ENCODE data around the gene KLHL29. TPM values are rescaled to one million over a fixed set of nuclear protein-coding genes. Genes with fewer than 3 reads are reported as not detected.
A peak's percentile ranks its signal among the peaks of the same experiment; 100 is the strongest.

Gene KLHL29
- polyA plus RNA-seq, 2 donors, result 2.1 to 3.8 TPM

DNA sequence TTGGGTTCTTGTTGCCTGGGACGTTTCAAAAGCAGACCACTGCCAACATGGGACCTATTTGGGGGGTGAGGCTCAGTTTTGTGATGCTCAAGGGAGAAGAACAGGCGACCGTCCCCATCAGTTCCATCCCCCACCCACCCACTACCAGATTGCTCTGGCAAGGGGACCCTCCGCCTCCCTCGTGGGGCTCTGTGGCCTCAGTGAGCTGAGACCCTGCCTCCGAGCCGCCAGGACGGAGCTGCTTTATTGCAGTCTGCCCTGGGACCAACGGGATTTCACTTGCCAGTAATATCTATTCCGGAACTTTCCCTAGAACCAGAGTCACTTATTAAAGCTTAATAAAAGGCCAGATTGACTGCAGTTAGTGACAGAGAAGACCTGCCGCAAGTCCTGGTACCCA lies 146.3 kb downstream of the KLHL29 start:
- H3K4me3 ChIP-seq (ENCODE audit: low read depth in 1 of 2, low read length in 2 of 2), result no peak overlapping the region
- peak overlapping the region; percentile 25 to 37 for H3K27ac ChIP-seq (ENCODE audit: low read depth in 2 of 2, low read length in 1 of 2)
- peaks cover 4 to 13% of the 10 kb centered on the region in 2 donors for H3K4me1 ChIP-seq (ENCODE audit: control insufficient read depth in 2 of 2, insufficient read depth in 2 of 2, low read length in 1 of 2)
- H3K9me3 ChIP-seq (ENCODE audit: control insufficient read depth in 2 of 2, insufficient read depth in 1 of 2, low read depth in 1 of 2, low read length in 1 of 2), result no peaks in the 10 kb centered on the region
- H3K27me3 ChIP-seq (ENCODE audit: control insufficient read depth in 1 of 2, insufficient read depth in 2 of 2, low read length in 2 of 2), result no peaks in the 10 kb centered on the region
- 90 to 91% methylated on average over 11 of the region's 11 CpGs for WGBS, 2 donors
- no peaks in the 10 kb centered on the region for H3K36me3 ChIP-seq (ENCODE audit: control insufficient read depth in 2 of 2, insufficient read depth in 2 of 2, low read length in 1 of 2)

DNA sequence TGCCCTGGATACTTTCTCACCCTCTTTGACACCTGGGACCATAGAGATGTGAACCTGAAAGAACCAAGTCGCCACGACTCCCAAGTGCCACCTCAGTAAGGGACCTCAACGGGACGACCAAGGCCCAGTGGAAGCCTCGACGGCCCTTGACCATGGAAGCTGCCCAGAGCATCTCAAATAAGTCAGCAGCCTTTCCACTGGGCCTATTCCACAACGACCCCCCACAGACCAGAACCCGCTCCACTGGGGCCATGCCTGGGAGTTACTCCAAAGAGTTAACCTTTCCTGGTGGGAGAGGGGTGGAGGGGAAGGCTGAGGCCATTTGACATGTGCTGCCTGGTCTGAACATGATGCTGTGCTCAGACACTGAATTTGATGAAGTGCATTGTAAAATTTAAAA lies 146.9 kb downstream of the KLHL29 start:
- WGBS, 2 donors, result 78 to 83% methylated on average over 8 of the region's 8 CpGs
- Histone ChIP-seq H3K4me3 (ENCODE audit: low read depth in 1 of 2, low read length in 2 of 2) (no peak overlapping the region), H3K4me1 (ENCODE audit: control insufficient read depth in 2 of 2, insufficient read depth in 2 of 2, low read length in 1 of 2) (peaks cover 4 to 13% of the 10 kb centered on the region in 2 donors), H3K9me3 (ENCODE audit: control insufficient read depth in 2 of 2, insufficient read depth in 1 of 2, low read depth in 1 of 2, low read length in 1 of 2) (no peaks in the 10 kb centered on the region), H3K27me3 (ENCODE audit: control insufficient read depth in 1 of 2, insufficient read depth in 2 of 2, low read length in 2 of 2) (no peaks in the 10 kb centered on the region), H3K27ac (ENCODE audit: low read depth in 2 of 2, low read length in 1 of 2) (peak overlapping the region; percentile 51), H3K36me3 (ENCODE audit: control insufficient read depth in 2 of 2, insufficient read depth in 2 of 2, low read length in 1 of 2) (no peaks in the 10 kb centered on the region)

DNA sequence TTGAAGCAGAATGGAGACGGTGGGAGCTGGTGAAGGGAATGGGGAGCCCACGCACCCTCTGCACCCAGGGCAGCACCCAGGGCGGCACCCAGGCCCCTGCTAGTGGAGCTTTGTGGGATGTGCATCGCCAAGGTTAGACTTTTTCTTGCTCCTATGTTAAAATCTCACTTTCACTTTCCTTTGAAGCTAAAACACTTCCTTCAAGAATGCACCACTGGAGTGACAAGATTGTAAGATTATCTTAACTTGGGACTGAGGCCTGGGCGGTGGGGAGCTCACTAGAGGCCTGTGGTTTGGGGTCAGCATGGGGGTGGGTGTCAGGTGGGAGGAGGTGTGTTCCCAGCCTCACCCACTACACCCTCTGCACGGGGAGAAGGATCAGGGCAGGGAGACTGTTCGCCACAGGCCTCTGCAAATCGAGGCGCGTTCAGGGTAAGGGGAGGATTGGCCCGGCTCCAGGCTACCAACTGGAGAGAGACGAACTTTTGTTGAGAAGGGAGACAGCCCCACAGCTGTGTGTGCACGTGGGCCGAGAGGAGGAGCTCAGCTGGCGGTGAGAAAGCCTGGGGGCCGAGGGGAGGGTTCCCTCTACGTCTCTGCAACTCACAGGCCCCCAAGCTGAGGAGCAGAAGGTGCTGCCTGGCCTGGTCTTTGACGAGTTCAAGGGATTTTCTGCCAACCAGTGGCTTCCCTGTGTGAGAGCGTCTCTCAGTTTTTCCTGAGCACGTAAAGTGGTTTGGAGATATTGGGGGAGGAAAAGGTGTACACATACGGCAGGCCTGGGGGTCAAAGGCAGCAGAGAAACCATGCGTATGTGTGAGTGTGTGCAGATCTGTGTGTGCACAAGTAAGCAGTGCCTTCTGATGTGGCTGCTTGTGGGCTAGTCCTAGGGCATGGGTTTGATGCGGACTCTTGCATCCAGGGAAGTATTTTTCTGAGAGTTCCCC lies 147.7 kb downstream of the KLHL29 start:
- Histone ChIP-seq H3K4me3 (ENCODE audit: low read depth in 1 of 2, low read length in 2 of 2) (no peak overlapping the region), H3K4me1 (ENCODE audit: control insufficient read depth in 2 of 2, insufficient read depth in 2 of 2, low read length in 1 of 2) (peaks cover 4 to 10% of the 10 kb centered on the region in 2 donors), H3K27ac (ENCODE audit: low read depth in 2 of 2, low read length in 1 of 2) (peak overlapping the region; percentile 51 to 76), H3K36me3 (ENCODE audit: control insufficient read depth in 2 of 2, insufficient read depth in 2 of 2, low read length in 1 of 2) (no peaks in the 10 kb centered on the region), H3K9me3 (ENCODE audit: control insufficient read depth in 2 of 2, insufficient read depth in 1 of 2, low read depth in 1 of 2, low read length in 1 of 2) (no peaks in the 10 kb centered on the region), H3K27me3 (ENCODE audit: control insufficient read depth in 1 of 2, insufficient read depth in 2 of 2, low read length in 2 of 2) (no peaks in the 10 kb centered on the region)
- WGBS, 2 donors, result 40 to 41% methylated on average over 23 of the region's 23 CpGs

DNA sequence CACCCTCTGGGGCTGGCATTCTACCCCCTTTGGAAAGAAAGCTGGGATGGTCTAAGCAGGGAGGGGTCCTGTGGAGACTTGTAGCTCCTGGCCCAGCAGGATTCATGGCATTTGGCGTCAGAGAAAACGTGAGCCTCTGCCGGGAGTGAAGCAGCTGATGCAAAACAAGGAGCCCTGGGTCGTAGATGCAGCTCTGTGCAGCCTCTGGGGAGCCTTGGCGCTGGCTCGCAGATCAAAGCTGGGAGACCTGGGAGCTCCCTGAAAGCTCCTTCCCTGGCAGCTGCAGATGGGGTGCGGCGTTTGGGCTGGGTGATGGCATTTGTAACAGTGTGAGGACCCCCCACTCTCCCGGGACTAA lies 148.3 kb downstream of the KLHL29 start:
- Histone ChIP-seq H3K27ac (ENCODE audit: low read depth in 2 of 2, low read length in 1 of 2) (peak overlapping the region; percentile 51 to 76), H3K27me3 (ENCODE audit: control insufficient read depth in 1 of 2, insufficient read depth in 2 of 2, low read length in 2 of 2) (no peaks in the 10 kb centered on the region), H3K4me1 (ENCODE audit: control insufficient read depth in 2 of 2, insufficient read depth in 2 of 2, low read length in 1 of 2) (peaks cover 4 to 10% of the 10 kb centered on the region in 2 donors), H3K36me3 (ENCODE audit: control insufficient read depth in 2 of 2, insufficient read depth in 2 of 2, low read length in 1 of 2) (no peaks in the 10 kb centered on the region), H3K4me3 (ENCODE audit: low read depth in 1 of 2, low read length in 2 of 2) (no peak overlapping the region), H3K9me3 (ENCODE audit: control insufficient read depth in 2 of 2, insufficient read depth in 1 of 2, low read depth in 1 of 2, low read length in 1 of 2) (no peaks in the 10 kb centered on the region)
- WGBS, 2 donors, result 48 to 56% methylated on average over 9 of the region's 9 CpGs

DNA sequence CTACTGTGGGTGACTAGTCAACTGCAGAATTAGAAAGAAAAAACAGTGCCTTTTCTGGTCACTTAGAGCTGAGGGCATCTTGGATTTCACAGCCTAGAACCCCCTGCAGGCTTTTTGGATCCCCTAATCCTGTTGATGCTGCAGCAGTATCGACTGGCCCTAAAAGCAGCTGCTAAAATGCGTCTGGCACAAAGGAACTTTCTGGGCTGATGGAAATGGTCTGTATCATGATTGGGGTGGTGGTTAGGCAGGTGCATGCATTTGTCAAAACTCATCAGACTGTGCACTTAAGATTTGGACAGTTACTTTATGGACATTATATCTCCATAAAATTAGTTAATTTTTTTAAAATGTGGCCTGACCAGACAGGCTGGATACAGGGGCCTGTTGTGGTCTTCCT lies 149.8 kb downstream of the KLHL29 start:
- no peak overlapping the region for H3K4me3 ChIP-seq (ENCODE audit: low read depth in 1 of 2, low read length in 2 of 2)
- H3K36me3 ChIP-seq (ENCODE audit: control insufficient read depth in 2 of 2, insufficient read depth in 2 of 2, low read length in 1 of 2), result no peaks in the 10 kb centered on the region
- no peaks in the 10 kb centered on the region for H3K27me3 ChIP-seq (ENCODE audit: control insufficient read depth in 1 of 2, insufficient read depth in 2 of 2, low read length in 2 of 2)
- peaks cover 2 to 10% of the 10 kb centered on the region in 2 donors for H3K4me1 ChIP-seq (ENCODE audit: control insufficient read depth in 2 of 2, insufficient read depth in 2 of 2, low read length in 1 of 2)
- no peak overlapping the region for H3K27ac ChIP-seq (ENCODE audit: low read depth in 2 of 2, low read length in 1 of 2)
- H3K9me3 ChIP-seq (ENCODE audit: control insufficient read depth in 2 of 2, insufficient read depth in 1 of 2, low read depth in 1 of 2, low read length in 1 of 2), result no peaks in the 10 kb centered on the region
- WGBS, 2 donors, result 49 to 63% methylated on average over 2 of the region's 2 CpGs

DNA sequence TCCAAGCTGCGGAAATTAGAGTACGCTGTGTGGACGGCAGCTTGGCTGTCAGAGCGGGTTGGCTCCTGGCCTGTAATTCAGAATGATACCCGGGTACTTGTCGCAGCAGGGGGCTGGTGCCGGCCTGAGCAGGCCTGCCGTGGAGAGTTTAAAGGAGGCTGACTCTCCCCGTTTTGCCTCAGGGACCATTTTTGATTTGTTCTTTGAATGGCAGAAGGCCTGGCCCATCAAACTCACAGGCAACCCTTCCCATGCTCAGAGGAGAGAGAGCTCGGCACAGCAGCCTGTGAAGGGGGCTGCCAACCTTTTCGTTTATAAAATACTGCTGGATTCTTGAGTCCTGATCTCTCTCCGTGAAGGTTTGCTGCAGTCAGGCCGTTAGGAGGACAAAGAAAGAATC lies 151.3 kb downstream of the KLHL29 start:
- H3K36me3 ChIP-seq (ENCODE audit: control insufficient read depth in 2 of 2, insufficient read depth in 2 of 2, low read length in 1 of 2), result no peaks in the 10 kb centered on the region
- H3K4me3 ChIP-seq (ENCODE audit: low read depth in 1 of 2, low read length in 2 of 2), result no peak overlapping the region
- H3K27me3 ChIP-seq (ENCODE audit: control insufficient read depth in 1 of 2, insufficient read depth in 2 of 2, low read length in 2 of 2), result no peaks in the 10 kb centered on the region
- 55 to 70% methylated on average over 13 of the region's 13 CpGs for WGBS, 2 donors
- peak overlapping the region in 1 of 2 donors; percentile 27 for H3K27ac ChIP-seq (ENCODE audit: low read depth in 2 of 2, low read length in 1 of 2)
- peaks cover under 1 to 11% of the 10 kb centered on the region in 2 donors for H3K4me1 ChIP-seq (ENCODE audit: control insufficient read depth in 2 of 2, insufficient read depth in 2 of 2, low read length in 1 of 2)
- H3K9me3 ChIP-seq (ENCODE audit: control insufficient read depth in 2 of 2, insufficient read depth in 1 of 2, low read depth in 1 of 2, low read length in 1 of 2), result no peaks in the 10 kb centered on the region

DNA sequence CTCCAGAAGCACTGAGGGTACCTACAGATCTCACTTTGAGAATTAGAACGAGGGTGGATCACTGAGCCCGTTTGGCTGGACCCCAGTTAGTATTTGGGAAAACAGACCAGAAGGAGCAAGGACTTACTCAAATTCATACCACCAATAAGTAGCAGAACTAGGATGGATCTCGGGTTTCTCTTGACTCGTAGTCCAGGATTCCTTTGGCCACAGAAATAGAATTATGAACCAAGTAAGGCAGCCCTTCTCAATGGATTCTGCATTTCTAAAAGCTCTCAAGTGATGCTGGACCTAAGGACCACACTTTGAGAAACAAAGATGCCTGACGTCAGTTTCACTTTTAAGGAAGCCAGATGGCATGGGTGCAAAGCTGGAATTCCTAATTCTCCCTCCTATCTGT lies 153.0 kb downstream of the KLHL29 start:
- Histone ChIP-seq H3K36me3 (ENCODE audit: control insufficient read depth in 2 of 2, insufficient read depth in 2 of 2, low read length in 1 of 2) (no peaks in the 10 kb centered on the region), H3K4me3 (ENCODE audit: low read depth in 1 of 2, low read length in 2 of 2) (no peak overlapping the region), H3K27me3 (ENCODE audit: control insufficient read depth in 1 of 2, insufficient read depth in 2 of 2, low read length in 2 of 2) (no peaks in the 10 kb centered on the region), H3K27ac (ENCODE audit: low read depth in 2 of 2, low read length in 1 of 2) (no peak overlapping the region), H3K9me3 (ENCODE audit: control insufficient read depth in 2 of 2, insufficient read depth in 1 of 2, low read depth in 1 of 2, low read length in 1 of 2) (no peaks in the 10 kb centered on the region), H3K4me1 (ENCODE audit: control insufficient read depth in 2 of 2, insufficient read depth in 2 of 2, low read length in 1 of 2) (peaks cover 0 to 3% of the 10 kb centered on the region in 2 donors)
- WGBS, 2 donors, result 64 to 69% methylated on average over 5 of the region's 5 CpGs

DNA sequence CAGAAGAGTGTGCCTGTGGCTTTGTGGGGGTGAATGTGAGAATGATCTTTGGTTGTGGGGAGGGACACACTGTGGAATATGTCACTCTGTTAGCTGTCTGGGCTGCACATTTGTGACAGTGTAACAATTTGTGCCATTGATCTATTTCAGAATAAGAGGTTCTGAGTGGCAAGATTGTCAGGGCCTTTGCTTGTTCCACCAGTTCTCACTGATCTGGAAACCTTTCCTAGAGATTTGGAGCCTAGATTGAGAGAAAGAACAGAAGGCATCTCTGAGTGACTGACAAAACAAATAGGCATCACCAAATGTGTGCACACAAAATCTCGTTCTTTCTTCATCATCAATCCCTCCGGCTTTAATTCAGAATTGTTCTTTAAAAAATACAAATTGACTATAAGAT lies 153.6 kb downstream of the KLHL29 start:
- Histone ChIP-seq H3K4me1 (ENCODE audit: control insufficient read depth in 2 of 2, insufficient read depth in 2 of 2, low read length in 1 of 2) (peaks cover 0 to 2% of the 10 kb centered on the region in 2 donors), H3K9me3 (ENCODE audit: control insufficient read depth in 2 of 2, insufficient read depth in 1 of 2, low read depth in 1 of 2, low read length in 1 of 2) (no peaks in the 10 kb centered on the region), H3K27me3 (ENCODE audit: control insufficient read depth in 1 of 2, insufficient read depth in 2 of 2, low read length in 2 of 2) (no peaks in the 10 kb centered on the region), H3K4me3 (ENCODE audit: low read depth in 1 of 2, low read length in 2 of 2) (no peak overlapping the region), H3K36me3 (ENCODE audit: control insufficient read depth in 2 of 2, insufficient read depth in 2 of 2, low read length in 1 of 2) (no peaks in the 10 kb centered on the region), H3K27ac (ENCODE audit: low read depth in 2 of 2, low read length in 1 of 2) (no peak overlapping the region)
- WGBS, 2 donors, result 82% methylated on average over 2 of the region's 2 CpGs

DNA sequence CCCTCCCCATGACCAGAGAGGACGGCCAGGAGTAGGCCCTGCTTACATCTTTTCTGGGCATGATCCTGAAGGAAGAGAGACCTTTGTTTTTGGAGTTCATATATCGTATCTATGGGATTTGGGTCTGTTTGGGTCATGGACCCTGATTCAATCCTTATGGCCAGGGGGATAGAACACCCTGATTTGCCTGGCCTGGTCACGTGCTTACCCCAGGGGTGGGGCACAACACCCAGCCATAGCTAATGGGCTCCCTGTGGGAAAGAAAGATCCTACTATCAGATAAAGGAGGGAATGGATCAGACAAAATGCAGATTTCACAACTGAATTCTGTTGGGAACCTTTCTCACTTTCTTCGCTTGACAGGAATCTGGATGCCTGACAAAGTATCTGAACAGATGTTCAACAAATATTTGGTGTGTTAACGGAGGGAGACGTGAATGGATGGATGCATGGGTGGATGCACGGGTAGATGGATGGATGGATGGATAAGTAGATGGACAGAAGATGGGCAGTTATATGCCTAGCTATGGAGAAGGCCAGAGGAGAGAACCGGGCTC lies 155.9 kb downstream of the KLHL29 start:
- WGBS, 2 donors, result 82 to 88% methylated on average over 8 of the region's 8 CpGs
- Histone ChIP-seq H3K27me3 (ENCODE audit: control insufficient read depth in 1 of 2, insufficient read depth in 2 of 2, low read length in 2 of 2) (no peaks in the 10 kb centered on the region), H3K9me3 (ENCODE audit: control insufficient read depth in 2 of 2, insufficient read depth in 1 of 2, low read depth in 1 of 2, low read length in 1 of 2) (no peaks in the 10 kb centered on the region), H3K36me3 (ENCODE audit: control insufficient read depth in 2 of 2, insufficient read depth in 2 of 2, low read length in 1 of 2) (no peaks in the 10 kb centered on the region), H3K27ac (ENCODE audit: low read depth in 2 of 2, low read length in 1 of 2) (no peak overlapping the region), H3K4me1 (ENCODE audit: control insufficient read depth in 2 of 2, insufficient read depth in 2 of 2, low read length in 1 of 2) (peaks cover 0 to 4% of the 10 kb centered on the region in 2 donors), H3K4me3 (ENCODE audit: low read depth in 1 of 2, low read length in 2 of 2) (no peak overlapping the region)
